ENCODE measurements around the gene HELZ2.
A peak's percentile ranks its signal among the peaks of the same experiment; 100 is the strongest.
"Not testable (repeated sequence)": the region's sequence is repeated elsewhere in the genome, so short reads cannot be mapped to it uniquely, and the experiment has no call there.

HELZ2 gene

GRCh38 chr20:63559485-63560332, 14.3 kb downstream of the HELZ2 start:
- H3K36me3 Mint-ChIP-seq (ENCODE audit: low read depth); H3K27ac Mint-ChIP-seq; H3K4me3 Mint-ChIP-seq; H3K4me1 Mint-ChIP-seq (ENCODE audit: low read depth); H3K9me3 Mint-ChIP-seq; DNase-seq (ENCODE audit: low spot score); H3K27me3 Mint-ChIP-seq (ENCODE audit: low read depth): not testable (repeated sequence)

- Mint-ChIP-seq H3K27me3 (ENCODE audit: low read depth) (no peaks in the 10 kb centered on the region), H3K4me1 (ENCODE audit: low read depth) (no peaks in the 10 kb centered on the region), H3K27ac (no peak overlapping the region), H3K36me3 (ENCODE audit: low read depth) (peaks cover 7% of the 10 kb centered on the region), H3K9me3 (no peaks in the 10 kb centered on the region), H3K4me3 (no peak overlapping the region)
- DNase-seq (ENCODE audit: low spot score) = no peak
Measured at GRCh38 chr20:63558804-63559484, 15.1 kb downstream of the HELZ2 start.

GRCh38 chr20:63557481-63557891, 16.6 kb downstream of the HELZ2 start:
- Mint-ChIP-seq H3K9me3 (no peaks in the 10 kb centered on the region), H3K4me3 (no peak overlapping the region), H3K27ac (no peak overlapping the region), H3K4me1 (ENCODE audit: low read depth) (peaks cover 7% of the 10 kb centered on the region), H3K36me3 (ENCODE audit: low read depth) (peaks cover 7% of the 10 kb centered on the region), H3K27me3 (ENCODE audit: low read depth) (peaks cover 7% of the 10 kb centered on the region)
- no peak for DNase-seq (ENCODE audit: low spot score)

- H3K9me3 Mint-ChIP-seq = no peaks in the 10 kb centered on the region
- H3K4me1 Mint-ChIP-seq (ENCODE audit: low read depth) = peaks cover 12% of the 10 kb centered on the region
- peaks cover 8% of the 10 kb centered on the region for H3K27me3 Mint-ChIP-seq (ENCODE audit: low read depth)
- H3K36me3 Mint-ChIP-seq (ENCODE audit: low read depth) = peaks cover 7% of the 10 kb centered on the region
- H3K27ac Mint-ChIP-seq = no peak overlapping the region
- no peak for DNase-seq (ENCODE audit: low spot score)
- H3K4me3 Mint-ChIP-seq = no peak overlapping the region
Measured at GRCh38 chr20:63556873-63557478, 17.1 kb downstream of the HELZ2 start.

- Mint-ChIP-seq H3K4me1 (ENCODE audit: low read depth) (peaks cover 12% of the 10 kb centered on the region), H3K4me3 (no peak overlapping the region), H3K27ac (no peak overlapping the region), H3K36me3 (ENCODE audit: low read depth) (peaks cover 5% of the 10 kb centered on the region), H3K27me3 (ENCODE audit: low read depth) (peaks cover 11% of the 10 kb centered on the region), H3K9me3 (no peaks in the 10 kb centered on the region)
- DNase-seq (ENCODE audit: low spot score) = no peak
Measured at GRCh38 chr20:63555661-63556381, 18.2 kb downstream of the HELZ2 start.

- Mint-ChIP-seq H3K36me3 (ENCODE audit: low read depth) (peaks cover 2% of the 10 kb centered on the region), H3K27me3 (ENCODE audit: low read depth) (peaks cover 14% of the 10 kb centered on the region), H3K9me3 (no peaks in the 10 kb centered on the region), H3K4me1 (ENCODE audit: low read depth) (peaks cover 12% of the 10 kb centered on the region), H3K4me3 (peak overlapping the region; percentile 43), H3K27ac (no peak overlapping the region)
- DNase-seq (ENCODE audit: low spot score) = no peak
Measured at GRCh38 chr20:63554361-63555278, 19.4 kb downstream of the HELZ2 start.

- DNase-seq (ENCODE audit: low spot score) = peak; percentile 49
- no peaks in the 10 kb centered on the region for H3K9me3 Mint-ChIP-seq
Measured at GRCh38 chr20:63553933-63554290, 20.1 kb downstream of the HELZ2 start, which contains the start of gene FNDC11. Gene FNDC11, plus strand, starts transcription at chr20:63554159. Its CDS starts 1,505 bp downstream, at chr20:63555664.

GRCh38 chr20:63553251-63553932, 20.6 kb downstream of the HELZ2 start:
- peaks cover 19% of the 10 kb centered on the region for H3K27me3 Mint-ChIP-seq (ENCODE audit: low read depth)
- peak; percentile 80 for DNase-seq (ENCODE audit: low spot score)
- peak overlapping the region; percentile 84 for H3K27ac Mint-ChIP-seq
- no peaks in the 10 kb centered on the region for H3K9me3 Mint-ChIP-seq
- H3K4me3 Mint-ChIP-seq = peak overlapping the region; percentile 73
- H3K4me1 Mint-ChIP-seq (ENCODE audit: low read depth) = peaks cover 12% of the 10 kb centered on the region
- no peaks in the 10 kb centered on the region for H3K36me3 Mint-ChIP-seq (ENCODE audit: low read depth)

More at GRCh38 chr20:63553933-63554290, 20.1 kb downstream of the HELZ2 start, which contains the start of gene FNDC11:
- Mint-ChIP-seq H3K27me3 (ENCODE audit: low read depth) (peaks cover 19% of the 10 kb centered on the region), H3K4me1 (ENCODE audit: low read depth) (peaks cover 12% of the 10 kb centered on the region), H3K4me3 (peak within 1 kb of the TSS; percentile 73), H3K36me3 (ENCODE audit: low read depth) (no peaks in the 10 kb centered on the region), H3K27ac (peak within 1 kb of the TSS; percentile 84)

GRCh38 chr20:63552481-63553249, 21.4 kb downstream of the HELZ2 start:
- Mint-ChIP-seq H3K27ac (peak overlapping the region; percentile 84), H3K9me3 (no peaks in the 10 kb centered on the region), H3K36me3 (ENCODE audit: low read depth) (no peaks in the 10 kb centered on the region), H3K4me1 (ENCODE audit: low read depth) (peaks cover 12% of the 10 kb centered on the region), H3K4me3 (peak overlapping the region; percentile 73), H3K27me3 (ENCODE audit: low read depth) (peaks cover 19% of the 10 kb centered on the region)
- DNase-seq (ENCODE audit: low spot score) = peak; percentile 48

GRCh38 chr20:63551068-63551467, 23.0 kb downstream of the HELZ2 start:
- no peak overlapping the region for H3K27ac Mint-ChIP-seq
- H3K27me3 Mint-ChIP-seq (ENCODE audit: low read depth) = peaks cover 22% of the 10 kb centered on the region
- no peaks in the 10 kb centered on the region for H3K36me3 Mint-ChIP-seq (ENCODE audit: low read depth)
- no peak overlapping the region for H3K4me3 Mint-ChIP-seq
- no peak for DNase-seq (ENCODE audit: low spot score)
- peaks cover 12% of the 10 kb centered on the region for H3K4me1 Mint-ChIP-seq (ENCODE audit: low read depth)
- H3K9me3 Mint-ChIP-seq = no peaks in the 10 kb centered on the region

- no peak overlapping the region for H3K4me3 Mint-ChIP-seq
- H3K27ac Mint-ChIP-seq = no peak overlapping the region
- no peak for DNase-seq (ENCODE audit: low spot score)
- no peaks in the 10 kb centered on the region for H3K36me3 Mint-ChIP-seq (ENCODE audit: low read depth)
- H3K27me3 Mint-ChIP-seq (ENCODE audit: low read depth) = peaks cover 22% of the 10 kb centered on the region
- no peaks in the 10 kb centered on the region for H3K9me3 Mint-ChIP-seq
- peaks cover 12% of the 10 kb centered on the region for H3K4me1 Mint-ChIP-seq (ENCODE audit: low read depth)
Measured at GRCh38 chr20:63549679-63550282, 24.3 kb downstream of the HELZ2 start.
